MM.1S (cell line): Measurements from ENCODE around the gene NOB1.

Source experiments
- EZH2 ChIP-seq: fragments of 300-600 bp; sonication (generic); optimal IDR thresholded peaks from 2 replicates; pipeline ENCODE3; 2017; ENCODE audit warnings: low read depth, mild to moderate bottlenecking, antibody characterized with exemption, low read length, mixed read lengths
- TF ChIP-seq, protein P1 (sequence below): fragments of 300-600 bp; sonication (generic); IDR thresholded peaks from 2 replicates; pipeline ENCODE4 v1.5.1; 2016; ENCODE audit warnings: antibody characterized with exemption, low read length, mixed read lengths

DNA sequence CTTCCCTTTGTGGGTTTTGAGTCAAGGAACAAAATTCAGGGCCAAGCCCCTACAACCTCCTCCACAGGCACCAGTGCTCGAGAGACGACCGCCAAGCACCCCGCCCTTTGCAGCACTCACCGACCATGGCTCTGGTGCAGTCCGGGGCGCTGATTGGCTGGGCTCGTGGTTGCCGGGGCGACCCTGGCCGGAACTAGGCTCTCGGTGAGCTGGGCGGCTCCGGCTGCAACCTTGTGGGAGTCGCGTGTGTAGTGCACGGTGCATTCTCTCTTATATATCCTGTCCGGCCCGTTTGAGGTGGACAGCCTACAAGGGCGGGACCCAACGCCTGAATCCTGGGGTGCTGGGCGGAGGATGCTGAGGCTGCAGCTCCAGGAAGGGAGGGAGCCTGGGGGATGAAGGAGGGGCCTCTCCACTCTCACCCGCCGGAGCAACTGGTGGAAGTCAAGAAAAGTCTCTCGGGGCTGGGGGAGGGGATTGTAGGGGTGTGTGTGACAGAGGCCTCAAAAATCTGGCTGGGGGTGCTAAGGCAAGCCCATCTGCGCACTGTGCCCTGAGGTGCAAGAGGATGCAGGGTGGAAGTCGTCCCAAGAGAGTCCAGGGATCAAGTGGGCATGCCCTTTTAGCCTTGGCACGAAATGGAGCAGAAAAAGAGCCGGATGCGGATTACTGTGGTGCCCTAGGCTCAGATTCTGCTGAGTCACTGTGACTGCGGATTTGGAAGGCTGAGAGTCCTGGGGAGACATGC, 28.2 kb downstream of the NOB1 start, which contains the start of gene NQO1:
- TF ChIP-seq, protein P1, sequence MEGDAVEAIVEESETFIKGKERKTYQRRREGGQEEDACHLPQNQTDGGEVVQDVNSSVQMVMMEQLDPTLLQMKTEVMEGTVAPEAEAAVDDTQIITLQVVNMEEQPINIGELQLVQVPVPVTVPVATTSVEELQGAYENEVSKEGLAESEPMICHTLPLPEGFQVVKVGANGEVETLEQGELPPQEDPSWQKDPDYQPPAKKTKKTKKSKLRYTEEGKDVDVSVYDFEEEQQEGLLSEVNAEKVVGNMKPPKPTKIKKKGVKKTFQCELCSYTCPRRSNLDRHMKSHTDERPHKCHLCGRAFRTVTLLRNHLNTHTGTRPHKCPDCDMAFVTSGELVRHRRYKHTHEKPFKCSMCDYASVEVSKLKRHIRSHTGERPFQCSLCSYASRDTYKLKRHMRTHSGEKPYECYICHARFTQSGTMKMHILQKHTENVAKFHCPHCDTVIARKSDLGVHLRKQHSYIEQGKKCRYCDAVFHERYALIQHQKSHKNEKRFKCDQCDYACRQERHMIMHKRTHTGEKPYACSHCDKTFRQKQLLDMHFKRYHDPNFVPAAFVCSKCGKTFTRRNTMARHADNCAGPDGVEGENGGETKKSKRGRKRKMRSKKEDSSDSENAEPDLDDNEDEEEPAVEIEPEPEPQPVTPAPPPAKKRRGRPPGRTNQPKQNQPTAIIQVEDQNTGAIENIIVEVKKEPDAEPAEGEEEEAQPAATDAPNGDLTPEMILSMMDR = no peak
- TF ChIP-seq EZH2 = no peak
